OCI-LY1 (cell line): ENCODE results near the gene TP53I3.

Experiments
- H2AFZ ChIP-seq: fragments of 200-600 bp; sonication (generic), shearing (Covaris generic); 2 replicates; pipeline ENCODE4 v1.6.0; 2014; ENCODE audit warnings: antibody characterized with exemption, mild to moderate bottlenecking, low read length
- H3F3A ChIP-seq: fragments of 200-600 bp; sonication (generic), shearing (Covaris generic); 2 replicates; pipeline ENCODE4 v1.6.0; 2014; ENCODE audit warnings: mild to moderate bottlenecking, antibody characterized with exemption, low read length, moderate library complexity; ENCODE audit not compliant: insufficient read depth
- H3K27ac ChIP-seq: fragments of 200-600 bp; sonication (generic); 2 replicates; pipeline ENCODE4 v1.5.1; 2014; ENCODE audit warnings: low read length, mixed run types, mild to moderate bottlenecking, low read depth; ENCODE audit not compliant: poor library complexity, severe bottlenecking
- H3K27me3 ChIP-seq: fragments of 200-600 bp; sonication (generic); 2 replicates; pipeline ENCODE4 v1.6.0; 2014; ENCODE audit warnings: antibody characterized with exemption, mild to moderate bottlenecking, low read length, moderate library complexity; ENCODE audit not compliant: insufficient read depth
- H3K36me3 ChIP-seq: fragments of 200-600 bp; sonication (generic); 2 replicates; pipeline ENCODE4 v1.6.1; 2014; ENCODE audit warnings: mild to moderate bottlenecking, antibody characterized with exemption, low read length, moderate library complexity, mixed read lengths; ENCODE audit not compliant: insufficient read depth
- H3K4me1 ChIP-seq: fragments of 200-600 bp; sonication (generic); 2 replicates; pipeline ENCODE4 v1.5.1; 2014; ENCODE audit warnings: mild to moderate bottlenecking, low read length, moderate library complexity; ENCODE audit not compliant: insufficient read depth, severe bottlenecking
- H3K4me2 ChIP-seq: fragments of 200-600 bp; sonication (generic), shearing (Covaris generic); 2 replicates; pipeline ENCODE4 v1.6.1; 2014; ENCODE audit warnings: low read length
- H3K4me3 ChIP-seq: fragments of 200-600 bp; sonication (generic); 2 replicates; pipeline ENCODE4 v1.5.1; 2014; ENCODE audit warnings: low read length, low read depth, mild to moderate bottlenecking, mixed read lengths; ENCODE audit not compliant: poor library complexity, severe bottlenecking
- H3K79me2 ChIP-seq: fragments of 200-600 bp; shearing (Covaris generic); 2 replicates; pipeline ENCODE4 v1.6.1; 2016; ENCODE audit warnings: mixed run types, low read length, mixed read lengths; ENCODE audit not compliant: insufficient read depth
- H3K9ac ChIP-seq: fragments of 200-600 bp; sonication (generic), shearing (Covaris generic); 2 replicates; pipeline ENCODE4 v1.6.1; 2014; ENCODE audit warnings: mild to moderate bottlenecking, low read length, mixed read lengths
- H3K9me2 ChIP-seq: fragments of 200-600 bp; sonication (generic), shearing (Covaris generic); 2 replicates; pipeline ENCODE4 v1.6.1; 2014; ENCODE audit warnings: low read depth, mild to moderate bottlenecking, low read length, mixed read lengths
- H3K9me3 ChIP-seq: fragments of 200-600 bp; shearing (Covaris generic); 2 replicates; pipeline ENCODE4 v1.6.1; 2014; ENCODE audit warnings: low read length, mixed read lengths
- H4K20me1 ChIP-seq: fragments of 200-600 bp; sonication (generic), shearing (Covaris generic); 2 replicates; pipeline ENCODE4 v1.6.0; 2016; ENCODE audit warnings: mild to moderate bottlenecking, low read length; ENCODE audit not compliant: insufficient read depth
- CTCF ChIP-seq: fragments of 200-600 bp; sonication (generic), shearing (Covaris generic); IDR thresholded peaks from 2 replicates; pipeline ENCODE4 v1.5.1; 2017; ENCODE audit warnings: mild to moderate bottlenecking, antibody characterized with exemption, low read length, moderate library complexity, mixed read lengths
- EZH2 ChIP-seq: fragments of 200-600 bp; sonication (generic), shearing (Covaris generic); IDR thresholded peaks from 2 replicates; pipeline ENCODE4 v1.8.0; 2017; ENCODE audit warnings: borderline replicate concordance, mixed run types, mild to moderate bottlenecking, antibody characterized with exemption, low read length, moderate library complexity, mixed read lengths

Gene TP53I3

GRCh38 chr2:24107336-24107735 lies 22.7 kb upstream of the TP53I3 start:
- no peaks in the 10 kb centered on the region for H3K36me3 ChIP-seq
- H2AFZ ChIP-seq: no peak overlapping the region
- H3K27ac ChIP-seq: no peak overlapping the region
- no peak overlapping the region for H3K4me3 ChIP-seq
- no peaks in the 10 kb centered on the region for H3F3A ChIP-seq
- no peaks in the 10 kb centered on the region for H3K27me3 ChIP-seq
- no peak for TF ChIP-seq EZH2
- TF ChIP-seq CTCF: no peak
- no peaks in the 10 kb centered on the region for H3K4me1 ChIP-seq
- no peak overlapping the region for H3K9ac ChIP-seq
- no peaks in the 10 kb centered on the region for H4K20me1 ChIP-seq
- no peaks in the 10 kb centered on the region for H3K79me2 ChIP-seq
- H3K9me3 ChIP-seq: 0 out of 2 replicates have a peak, but pooled peaks cover 2% of the 10 kb centered on the region
- no peak overlapping the region for H3K4me2 ChIP-seq
- H3K9me2 ChIP-seq: no peaks in the 10 kb centered on the region

GRCh38 chr2:24106786-24107185 lies 22.2 kb upstream of the TP53I3 start:
- H3K27ac ChIP-seq: no peak overlapping the region
- no peaks in the 10 kb centered on the region for H3F3A ChIP-seq
- H4K20me1 ChIP-seq: no peaks in the 10 kb centered on the region
- no peak overlapping the region for H2AFZ ChIP-seq
- no peaks in the 10 kb centered on the region for H3K27me3 ChIP-seq
- no peaks in the 10 kb centered on the region for H3K9me2 ChIP-seq
- H3K4me1 ChIP-seq: no peaks in the 10 kb centered on the region
- no peak for TF ChIP-seq CTCF
- no peak for TF ChIP-seq EZH2
- no peaks in the 10 kb centered on the region for H3K36me3 ChIP-seq
- no peak overlapping the region for H3K4me2 ChIP-seq
- H3K79me2 ChIP-seq: no peaks in the 10 kb centered on the region
- no peak overlapping the region for H3K9ac ChIP-seq
- 0 out of 2 replicates have a peak, but pooled peaks cover 2% of the 10 kb centered on the region for H3K9me3 ChIP-seq
- no peak overlapping the region for H3K4me3 ChIP-seq

- H3K79me2 ChIP-seq: no peaks in the 10 kb centered on the region
- H3K4me3 ChIP-seq: no peak overlapping the region
- H3F3A ChIP-seq: no peaks in the 10 kb centered on the region
- H3K9me2 ChIP-seq: no peaks in the 10 kb centered on the region
- H2AFZ ChIP-seq: no peak overlapping the region
- H3K9me3 ChIP-seq: 0 out of 2 replicates have a peak, but pooled peaks cover 2% of the 10 kb centered on the region
- H3K27me3 ChIP-seq: no peaks in the 10 kb centered on the region
- no peak overlapping the region for H3K4me2 ChIP-seq
- H3K4me1 ChIP-seq: no peaks in the 10 kb centered on the region
- no peak overlapping the region for H3K27ac ChIP-seq
- H3K9ac ChIP-seq: no peak overlapping the region
- TF ChIP-seq EZH2 (no peak), CTCF (no peak)
- no peaks in the 10 kb centered on the region for H4K20me1 ChIP-seq
- no peaks in the 10 kb centered on the region for H3K36me3 ChIP-seq
Observed at GRCh38 chr2:24105816-24106215, 21.2 kb upstream of the TP53I3 start.
